PFSK-1 (cell line): ENCODE data around the gene TMC3.

ENCODE experiments used
- FOXP2 ChIP-seq: optimal IDR thresholded peaks from 2 replicates; pipeline ENCODE3; 2011; ENCODE audit warnings: borderline replicate concordance, control low read depth, inconsistent platforms; ENCODE audit not compliant: insufficient read depth; ENCODE audit errors: extremely low read length, extremely low read depth
- POLR2AphosphoS5 ChIP-seq: IDR thresholded peaks from 2 replicates; pipeline ENCODE4 v1.6.1; 2012; ENCODE audit warnings: low read depth, mild to moderate bottlenecking, control low read depth, low read length, moderate library complexity
- SIN3A ChIP-seq: IDR thresholded peaks from 2 replicates; pipeline ENCODE4 v1.6.1; 2012; ENCODE audit warnings: mild to moderate bottlenecking, low read length, moderate library complexity, borderline replicate concordance; ENCODE audit not compliant: insufficient read depth
- TAF1 ChIP-seq: IDR thresholded peaks from 2 replicates; pipeline ENCODE4 v1.6.1; 2012; ENCODE audit warnings: low read length, control low read depth, borderline replicate concordance; ENCODE audit not compliant: insufficient read depth
- TF ChIP-seq, protein P1 (sequence below), 2 experiments: IDR thresholded peaks; 2 replicates each; pipeline versions ENCODE4 v1.6.1 to v1.8.0; 2011 to 2012; ENCODE audit warnings: low read depth in 2 of 2, low read length in 2 of 2, control low read depth in 1 of 2, inconsistent platforms in 1 of 2, mild to moderate bottlenecking in 1 of 2, moderate library complexity in 1 of 2; ENCODE audit not compliant: insufficient read depth in 1 of 2

DNA sequence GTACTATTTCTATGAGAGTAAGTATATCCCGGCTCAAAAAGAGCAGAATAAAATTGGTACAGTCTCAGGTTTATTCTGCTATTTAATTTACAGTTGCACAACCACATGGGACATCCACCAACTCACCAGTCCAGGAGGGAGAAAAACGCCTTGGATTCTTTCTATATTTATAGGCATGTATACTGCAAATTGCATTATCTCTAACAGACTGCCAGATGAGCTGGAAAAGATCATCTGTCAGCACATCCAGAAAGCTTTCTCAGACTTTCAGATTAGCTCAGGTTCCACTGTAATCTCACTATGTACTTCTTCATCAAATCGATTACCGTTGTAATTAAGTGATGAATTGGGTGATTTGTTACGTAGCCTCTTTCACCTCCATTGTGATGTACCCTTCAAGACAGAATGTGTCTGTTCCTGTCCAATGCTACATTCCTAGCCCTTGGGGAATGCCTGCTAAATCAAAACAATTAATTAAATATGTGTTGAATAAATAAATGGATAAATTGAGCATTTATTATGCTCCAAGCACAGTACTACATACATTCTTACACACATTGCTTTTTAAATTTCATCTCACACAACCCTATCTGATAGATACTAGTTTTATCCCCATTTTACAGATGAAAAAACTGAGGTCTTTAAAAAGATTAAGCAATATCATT is 38.1 kb upstream of the TMC3 start:
- no peak for TF ChIP-seq POLR2AphosphoS5
- TF ChIP-seq, protein P1, sequence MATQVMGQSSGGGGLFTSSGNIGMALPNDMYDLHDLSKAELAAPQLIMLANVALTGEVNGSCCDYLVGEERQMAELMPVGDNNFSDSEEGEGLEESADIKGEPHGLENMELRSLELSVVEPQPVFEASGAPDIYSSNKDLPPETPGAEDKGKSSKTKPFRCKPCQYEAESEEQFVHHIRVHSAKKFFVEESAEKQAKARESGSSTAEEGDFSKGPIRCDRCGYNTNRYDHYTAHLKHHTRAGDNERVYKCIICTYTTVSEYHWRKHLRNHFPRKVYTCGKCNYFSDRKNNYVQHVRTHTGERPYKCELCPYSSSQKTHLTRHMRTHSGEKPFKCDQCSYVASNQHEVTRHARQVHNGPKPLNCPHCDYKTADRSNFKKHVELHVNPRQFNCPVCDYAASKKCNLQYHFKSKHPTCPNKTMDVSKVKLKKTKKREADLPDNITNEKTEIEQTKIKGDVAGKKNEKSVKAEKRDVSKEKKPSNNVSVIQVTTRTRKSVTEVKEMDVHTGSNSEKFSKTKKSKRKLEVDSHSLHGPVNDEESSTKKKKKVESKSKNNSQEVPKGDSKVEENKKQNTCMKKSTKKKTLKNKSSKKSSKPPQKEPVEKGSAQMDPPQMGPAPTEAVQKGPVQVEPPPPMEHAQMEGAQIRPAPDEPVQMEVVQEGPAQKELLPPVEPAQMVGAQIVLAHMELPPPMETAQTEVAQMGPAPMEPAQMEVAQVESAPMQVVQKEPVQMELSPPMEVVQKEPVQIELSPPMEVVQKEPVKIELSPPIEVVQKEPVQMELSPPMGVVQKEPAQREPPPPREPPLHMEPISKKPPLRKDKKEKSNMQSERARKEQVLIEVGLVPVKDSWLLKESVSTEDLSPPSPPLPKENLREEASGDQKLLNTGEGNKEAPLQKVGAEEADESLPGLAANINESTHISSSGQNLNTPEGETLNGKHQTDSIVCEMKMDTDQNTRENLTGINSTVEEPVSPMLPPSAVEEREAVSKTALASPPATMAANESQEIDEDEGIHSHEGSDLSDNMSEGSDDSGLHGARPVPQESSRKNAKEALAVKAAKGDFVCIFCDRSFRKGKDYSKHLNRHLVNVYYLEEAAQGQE (IDR thresholded peaks at IDR 0.05; ENCODE audit: insufficient read depth in 1 of 2, low read depth in 2 of 2, low read length in 2 of 2) = no peak
- no peak for TF ChIP-seq TAF1
- TF ChIP-seq SIN3A = no peak
- no peak for TF ChIP-seq FOXP2
